Activated CD8-positive, alpha-beta memory T cell treated with anti-CD3 and anti-CD28 coated beads, Interleukin-2, amount 50 U/mL, for 1 hour (primary cell): Measurements from ENCODE around the gene TCF4.

Source experiments
- DNase-seq: peaks from one replicate; pipeline ENCODE4 v3.0.0-alpha.2; 2020; ENCODE audit errors: extremely low read depth

The TCF4 gene

GRCh38 chr18:55407774-55408535, 180.0 kb downstream of the TCF4 start:
- DNase-seq, result no peak

GRCh38 chr18:55407191-55407590, 180.8 kb downstream of the TCF4 start:
- no peak for DNase-seq

GRCh38 chr18:55406451-55406991, 181.5 kb downstream of the TCF4 start:
- DNase-seq, result no peak

DNA sequence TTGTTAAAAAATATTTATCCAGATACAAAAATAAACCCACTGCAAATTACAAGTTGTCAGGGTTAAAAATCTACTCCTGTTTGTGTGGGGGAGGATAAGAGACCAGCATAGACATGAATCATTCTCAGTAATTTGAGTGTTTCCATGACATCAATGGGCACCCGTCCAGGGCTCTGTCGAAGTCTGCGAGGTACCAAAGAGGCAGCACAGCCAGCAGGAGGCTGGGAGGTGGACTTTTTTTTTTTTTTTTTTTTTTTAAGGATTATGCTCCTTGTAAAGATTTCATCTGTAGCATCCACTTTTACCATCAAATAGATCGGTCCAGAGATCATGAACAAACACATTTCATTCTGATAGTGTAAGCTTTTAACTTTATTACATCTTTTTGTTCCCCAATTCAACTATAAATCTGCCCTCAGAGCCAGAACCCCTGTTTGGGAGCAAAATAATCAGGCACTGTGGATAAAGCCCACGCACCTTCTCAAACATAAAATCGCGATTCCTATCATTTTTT, 182.0 kb downstream of the TCF4 start:
- DNase-seq, result no peak

GRCh38 chr18:55405475-55405874, 182.5 kb downstream of the TCF4 start:
- no peak for DNase-seq

DNA sequence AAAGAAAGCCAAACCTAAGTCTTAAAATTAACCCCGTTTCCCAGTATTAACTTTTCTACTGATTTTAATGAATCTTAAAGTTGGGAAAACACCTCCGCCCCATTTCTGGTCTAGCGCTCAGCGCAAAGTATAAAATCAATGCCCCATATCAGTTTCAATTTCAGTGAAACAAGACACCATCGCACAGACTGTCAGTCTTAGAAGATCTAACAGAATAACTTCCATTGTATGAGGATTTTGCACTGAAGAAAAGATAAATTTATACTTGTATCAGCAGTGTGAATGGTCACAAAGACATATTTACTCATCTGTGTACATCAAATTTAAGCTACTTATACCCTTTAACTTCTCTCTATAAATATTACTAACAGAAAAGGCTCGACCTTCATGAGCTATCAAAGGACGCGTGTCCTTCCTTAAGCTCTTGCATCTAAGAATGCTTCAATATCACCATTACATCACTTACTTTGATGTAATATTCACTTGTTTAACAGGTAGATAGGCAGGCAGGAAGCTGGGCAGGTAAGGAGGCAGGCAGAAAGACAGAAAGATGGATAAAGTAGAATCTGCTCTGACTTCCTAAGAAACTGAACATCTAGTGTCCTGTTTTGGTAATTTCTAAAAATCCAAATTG, 183.0 kb downstream of the TCF4 start:
- DNase-seq, result no peak

- no peak for DNase-seq
These were observed 183.7 kb downstream of the TCF4 start for GRCh38 chr18:55404136-55404830.

DNA sequence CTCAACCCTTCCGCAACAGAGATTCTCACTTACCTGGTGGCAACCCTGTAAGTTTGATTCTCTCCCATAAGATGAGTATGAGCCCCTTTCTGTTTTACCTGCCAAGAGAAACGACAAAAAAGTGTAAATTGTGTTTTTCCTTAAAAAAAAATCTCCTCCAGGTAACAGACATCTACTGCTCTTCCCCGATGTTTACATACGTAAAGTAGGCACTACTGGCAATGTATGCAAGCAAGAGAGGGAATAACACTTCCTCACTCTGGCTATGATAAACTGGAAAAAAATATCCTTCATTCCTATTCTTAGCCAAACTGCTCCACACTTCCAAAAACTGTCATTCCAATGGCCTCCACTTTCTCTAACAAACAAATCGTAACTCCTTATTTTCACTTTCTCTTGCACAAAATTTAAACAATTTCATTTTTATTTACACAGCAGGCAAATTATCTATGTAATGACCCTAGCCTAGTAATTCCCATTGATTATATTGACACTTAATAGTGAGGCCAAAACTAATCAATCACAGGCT, 184.5 kb downstream of the TCF4 start:
- DNase-seq, result no peak

DNA sequence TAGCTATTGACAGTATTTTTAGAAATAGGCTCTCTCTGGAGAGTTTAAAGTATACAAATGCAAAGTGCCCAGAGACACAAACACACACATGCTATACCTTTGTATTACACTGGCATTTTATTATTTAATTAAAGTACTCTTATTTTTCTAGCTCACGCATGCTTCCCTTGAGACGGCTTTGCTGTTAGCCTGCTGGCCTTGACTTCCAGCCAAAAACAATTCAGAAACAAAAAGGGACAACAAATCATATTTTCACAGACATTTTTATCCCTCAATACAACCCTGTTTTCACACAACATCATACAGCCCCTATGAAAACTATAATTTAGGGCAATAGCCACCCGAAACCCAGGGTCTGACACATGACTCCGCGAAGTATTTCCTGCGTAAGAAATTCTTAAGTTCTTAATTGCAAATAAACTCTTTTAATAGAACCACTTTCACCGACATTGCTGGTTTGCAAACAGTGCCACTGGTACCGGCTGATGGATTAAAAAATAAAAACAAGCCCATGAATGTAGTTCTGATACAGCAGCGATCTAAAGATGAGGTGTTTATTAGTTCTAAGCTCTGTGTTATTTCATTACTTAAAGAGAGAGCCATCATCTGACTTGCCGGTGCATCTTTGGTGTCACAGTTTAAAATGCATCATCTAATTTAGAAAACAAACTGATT, 185.1 kb downstream of the TCF4 start:
- no peak for DNase-seq

DNA sequence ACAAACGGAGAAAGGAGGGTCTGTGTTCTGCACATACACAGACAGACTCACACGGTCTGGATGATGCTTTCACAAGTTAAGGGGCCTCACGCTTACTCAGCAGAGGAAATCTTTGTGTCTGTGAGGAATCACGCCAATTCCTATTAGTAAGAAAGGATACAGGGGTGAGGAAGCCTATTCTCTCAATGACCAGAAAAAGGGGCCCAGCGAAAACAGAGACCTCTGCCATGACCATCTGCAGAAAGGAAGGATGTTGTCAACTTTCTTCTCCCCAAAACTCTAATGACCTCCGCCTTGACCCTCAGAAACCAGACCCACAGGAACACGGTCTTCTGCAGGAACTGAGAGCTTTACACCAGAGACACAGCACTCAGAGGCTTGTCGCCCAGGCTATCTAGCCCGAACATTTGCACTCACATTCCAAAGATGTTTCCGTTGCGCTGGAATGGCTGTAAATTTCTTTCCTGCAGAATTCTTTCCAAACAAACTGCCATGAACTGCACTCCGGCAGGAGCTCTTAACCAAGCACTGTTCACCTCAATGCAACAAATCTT, 186.3 kb downstream of the TCF4 start:
- DNase-seq, result no peak

DNA sequence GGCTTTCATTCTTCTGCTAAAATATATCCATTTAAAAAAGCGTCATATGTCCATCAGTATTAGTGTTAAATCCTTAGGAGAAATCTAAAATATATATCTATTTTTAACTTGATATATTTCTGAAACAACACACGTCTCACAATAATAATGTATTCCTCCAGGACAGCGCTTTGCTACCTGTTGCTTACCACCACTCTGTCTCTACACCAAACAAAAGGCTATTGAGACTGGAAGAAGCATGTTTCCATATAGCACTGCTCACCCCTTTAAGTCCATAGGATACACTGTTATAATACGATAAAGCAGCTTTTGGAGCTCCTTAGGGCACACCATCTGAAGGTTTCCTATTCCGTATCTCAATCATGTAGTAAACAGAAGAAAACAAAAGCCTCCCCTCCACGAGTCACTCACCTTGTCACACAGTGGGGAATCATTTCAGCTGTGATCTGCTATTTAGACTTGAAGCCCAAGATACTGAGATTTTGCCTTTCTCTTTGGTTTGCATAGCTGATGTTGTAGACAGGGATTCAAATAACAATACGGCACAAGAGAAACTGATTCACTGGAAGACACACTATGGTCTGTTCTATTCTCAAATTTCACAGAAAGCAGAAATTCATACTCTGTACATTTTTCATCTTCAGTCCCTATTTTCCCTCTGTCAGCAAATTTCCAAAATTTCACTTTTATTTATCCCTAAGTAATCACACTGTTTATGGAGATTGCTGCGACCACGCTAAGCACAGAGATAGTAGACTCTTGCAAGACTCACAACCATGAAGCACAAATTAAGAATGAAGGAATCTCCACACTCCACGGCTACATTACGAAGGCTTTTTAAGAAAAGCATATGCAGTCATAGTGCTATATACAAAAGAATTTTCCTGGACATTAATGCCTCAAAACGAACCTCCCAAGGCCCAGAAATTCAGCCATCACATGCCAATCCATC, 187.1 kb downstream of the TCF4 start:
- DNase-seq, result no peak

- no peak for DNase-seq
These were observed 187.9 kb downstream of the TCF4 start for GRCh38 chr18:55400081-55400480.

- no peak for DNase-seq
These were observed 189.1 kb downstream of the TCF4 start for GRCh38 chr18:55398858-55399257.

DNA sequence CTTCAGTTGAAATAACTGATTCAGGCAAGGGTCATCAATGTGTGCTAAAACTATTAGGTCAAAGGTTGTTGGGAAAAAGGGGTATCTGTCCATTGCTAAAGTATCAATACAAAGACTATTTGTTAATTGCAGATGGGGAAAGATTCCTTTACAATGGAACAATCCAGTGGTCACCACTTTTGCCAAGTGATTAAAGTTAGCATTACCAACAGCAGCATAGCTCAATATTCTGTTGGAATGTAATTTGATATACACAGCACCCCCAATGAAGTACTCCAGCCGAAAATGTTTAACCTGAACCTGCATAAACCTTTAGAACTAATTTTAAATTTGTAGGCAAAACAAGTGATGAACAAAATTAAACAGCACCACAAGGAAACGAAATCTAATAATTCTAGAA, 191.0 kb downstream of the TCF4 start:
- no peak for DNase-seq

GRCh38 chr18:55396267-55396905, 191.6 kb downstream of the TCF4 start:
- DNase-seq, result no peak

- no peak for DNase-seq
These were observed 192.2 kb downstream of the TCF4 start for GRCh38 chr18:55395799-55396198.

DNA sequence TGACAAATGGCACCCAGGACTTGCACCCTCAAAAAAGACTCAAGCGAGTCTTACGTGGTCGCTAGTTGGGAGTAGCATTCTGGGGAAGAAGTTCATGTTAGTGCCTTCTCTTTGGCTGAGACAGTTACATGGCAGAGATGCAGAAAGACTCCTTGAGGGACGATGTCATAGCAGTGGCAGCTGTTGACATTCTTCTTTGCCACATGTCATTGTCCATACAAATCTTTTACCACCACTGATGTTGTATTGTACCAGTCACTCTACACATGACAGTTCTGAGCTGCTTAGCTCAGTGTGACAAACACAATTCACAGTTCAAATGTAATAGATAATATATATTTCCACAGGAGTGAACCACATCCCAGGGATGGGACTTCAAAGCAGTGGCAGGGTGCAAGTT, 197.1 kb downstream of the TCF4 start:
- DNase-seq, result no peak

DNA sequence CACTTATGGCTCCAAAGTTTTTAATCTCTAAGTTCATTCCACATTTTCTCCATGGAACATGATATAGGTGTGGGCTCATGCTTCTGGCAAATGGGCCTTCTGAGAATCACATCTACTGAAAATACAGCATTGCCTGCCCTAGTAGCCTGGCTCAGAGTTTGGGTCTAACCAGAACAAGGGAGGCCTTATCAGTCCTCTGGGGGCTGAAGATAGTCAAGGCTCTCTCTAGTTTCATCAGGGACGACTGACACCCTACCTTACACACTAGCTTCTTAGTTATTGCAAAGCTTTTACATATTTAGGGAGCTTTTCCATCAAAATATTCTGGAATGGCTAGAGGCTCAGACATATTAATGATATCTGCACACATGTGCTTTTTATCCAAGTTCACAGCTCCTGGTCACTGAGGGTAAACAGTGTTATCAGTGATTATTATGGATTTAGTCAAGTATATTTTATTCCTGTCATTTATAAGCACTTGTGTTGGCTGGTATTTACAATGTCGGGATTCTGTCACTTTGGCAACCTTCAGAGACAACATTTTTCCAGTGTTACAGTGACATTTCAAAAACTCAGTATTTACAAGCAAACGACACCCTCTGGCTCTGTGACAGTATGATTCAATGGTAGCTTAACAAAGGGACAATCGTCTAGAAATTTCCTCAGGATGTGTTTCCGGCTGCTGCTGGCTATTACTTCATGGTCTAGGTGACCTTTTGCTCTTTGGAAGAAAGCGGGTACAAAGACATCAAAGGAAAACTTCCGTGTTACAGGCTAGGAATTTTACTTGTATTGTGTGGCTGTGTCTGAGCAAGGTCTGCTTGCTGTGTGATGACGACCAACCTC, 200.6 kb downstream of the TCF4 start:
- no peak for DNase-seq

DNA sequence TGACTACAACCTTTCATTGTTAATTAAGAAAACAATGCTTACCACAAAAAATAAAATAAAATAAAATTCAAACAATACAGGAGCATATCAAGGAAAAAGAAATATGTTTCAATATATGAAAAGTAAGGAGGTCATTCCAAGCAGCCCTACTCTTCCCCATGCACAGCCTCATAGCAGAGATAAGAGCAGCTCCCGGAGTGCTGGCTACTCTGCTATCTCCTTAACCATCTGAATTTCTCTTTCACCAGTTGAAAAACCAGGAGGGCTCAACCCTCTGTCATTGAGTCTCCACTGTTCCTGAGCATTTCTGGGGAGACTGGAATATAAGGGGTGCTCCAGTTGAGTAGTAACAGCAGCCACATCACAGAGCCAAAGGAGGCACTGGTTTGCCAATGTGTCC, 201.4 kb downstream of the TCF4 start:
- DNase-seq, result no peak
